GM18870 (cell line): ENCODE results near the gene TRIM40.
"Not testable (repeated sequence)": the region's sequence is repeated elsewhere in the genome, so short reads cannot be mapped to it uniquely, and the experiment has no call there.

Experiments
- ATAC-seq: cut with Tn5 transposase; IDR thresholded peaks from one replicate; pipeline ENCODE4 v1.9.1; 2021; ENCODE audit warnings: moderate library complexity; ENCODE audit not compliant: unreplicated experiment

TRIM40 gene

GRCh38 chr6:30162265-30163089 lies 26.5 kb downstream of the TRIM40 start:
- ATAC-seq = no peak

- ATAC-seq = no peak
These were observed 27.4 kb downstream of the TRIM40 start, which contains the start of gene TRIM15 for GRCh38 chr6:30163090-30163917. Gene TRIM15 (plus strand): TSS chr6:30163546. CDS start chr6:30163685, 139 bp downstream.

GRCh38 chr6:30163918-30164654 lies 28.1 kb downstream of the TRIM40 start:
- no peak for ATAC-seq

GRCh38 chr6:30164714-30165113 lies 28.8 kb downstream of the TRIM40 start:
- ATAC-seq = no peak

DNA sequence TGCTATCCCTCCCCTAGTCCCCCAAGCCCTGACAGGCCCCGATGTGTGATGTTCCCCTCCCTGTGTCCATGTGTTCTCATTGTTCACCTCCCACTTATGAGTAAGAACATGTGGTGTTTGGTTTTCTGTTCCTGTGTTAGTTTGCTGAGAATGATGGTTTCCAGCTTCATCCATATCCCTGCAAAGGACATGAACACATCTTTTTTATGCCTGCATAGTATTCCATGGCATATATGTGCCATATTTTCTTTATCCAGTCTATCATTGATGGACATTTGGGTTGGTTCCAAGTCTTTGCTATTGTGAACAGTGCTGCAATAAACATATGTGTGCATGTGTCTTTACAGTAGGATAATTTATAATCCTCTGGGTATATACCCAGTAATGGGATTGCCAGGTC lies 29.3 kb downstream of the TRIM40 start:
- not testable (repeated sequence) for ATAC-seq

DNA sequence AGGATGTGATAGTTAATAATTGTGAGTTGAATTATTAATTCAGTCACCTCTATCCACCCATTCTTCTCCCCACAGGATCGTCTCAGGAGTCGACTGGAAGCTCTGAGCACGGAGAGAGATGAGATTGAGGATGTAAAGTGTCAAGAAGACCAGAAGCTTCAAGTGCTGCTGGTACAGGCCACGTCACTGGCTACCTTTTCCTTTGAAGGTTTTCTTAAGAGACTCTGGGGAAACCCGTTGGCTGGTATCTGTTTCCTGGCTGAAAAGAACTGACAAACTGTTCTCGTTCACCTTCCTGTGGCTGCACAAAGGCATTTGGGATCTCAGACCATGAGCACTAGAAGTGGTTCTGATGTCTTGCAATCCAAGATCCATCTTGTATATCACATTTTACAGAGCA lies 31.2 kb downstream of the TRIM40 start:
- ATAC-seq = no peak

- no peak for ATAC-seq
These were observed 32.8 kb downstream of the TRIM40 start for GRCh38 chr6:30168741-30169140.

DNA sequence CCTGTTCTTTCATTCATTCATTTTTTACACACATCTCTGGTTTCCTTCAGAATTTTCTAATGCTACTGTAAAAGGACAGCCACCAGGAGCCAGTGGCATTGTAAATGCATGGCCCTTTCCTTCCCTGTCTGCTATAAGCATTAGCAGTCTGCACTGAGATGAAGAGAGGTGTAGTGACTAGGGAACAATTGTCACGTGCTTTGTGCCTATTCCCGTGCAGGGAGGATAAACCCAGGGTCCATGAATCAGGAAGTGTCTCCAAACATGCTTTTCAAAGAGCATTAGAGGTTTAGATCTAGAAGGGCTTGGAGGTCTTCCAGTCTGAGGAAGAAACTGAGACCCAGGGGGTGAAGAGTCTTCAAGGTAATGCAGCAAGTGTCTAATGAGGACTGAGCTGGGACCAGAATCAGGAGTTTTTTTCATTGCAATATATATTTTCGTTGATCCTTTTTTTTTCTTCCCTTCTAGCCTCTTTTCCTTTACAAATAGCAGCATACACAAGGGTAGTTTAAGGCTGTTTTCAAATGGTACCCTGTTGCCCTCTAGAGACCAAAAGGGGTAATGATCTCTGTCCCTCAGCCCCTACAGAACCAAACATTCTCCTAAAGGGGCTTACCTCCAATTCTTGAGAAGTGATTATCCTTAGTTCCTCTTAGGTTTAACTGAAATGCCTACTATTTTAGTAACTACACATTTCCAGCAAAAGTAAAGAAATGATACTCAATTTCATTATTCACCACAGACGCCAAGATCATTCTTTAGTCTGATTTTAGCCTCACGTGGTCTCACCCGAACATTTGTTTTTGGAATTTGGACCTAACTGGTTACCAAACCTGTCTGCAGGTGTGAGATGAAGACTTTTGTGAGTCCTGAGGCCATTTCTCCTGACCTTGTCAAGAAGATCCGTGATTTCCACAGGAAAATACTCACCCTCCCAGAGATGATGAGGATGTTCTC lies 34.0 kb downstream of the TRIM40 start:
- ATAC-seq = no peak

GRCh38 chr6:30171677-30172471 lies 35.9 kb downstream of the TRIM40 start:
- no peak for ATAC-seq

- ATAC-seq = no peak
These were observed 36.7 kb downstream of the TRIM40 start for GRCh38 chr6:30172681-30173080.

DNA sequence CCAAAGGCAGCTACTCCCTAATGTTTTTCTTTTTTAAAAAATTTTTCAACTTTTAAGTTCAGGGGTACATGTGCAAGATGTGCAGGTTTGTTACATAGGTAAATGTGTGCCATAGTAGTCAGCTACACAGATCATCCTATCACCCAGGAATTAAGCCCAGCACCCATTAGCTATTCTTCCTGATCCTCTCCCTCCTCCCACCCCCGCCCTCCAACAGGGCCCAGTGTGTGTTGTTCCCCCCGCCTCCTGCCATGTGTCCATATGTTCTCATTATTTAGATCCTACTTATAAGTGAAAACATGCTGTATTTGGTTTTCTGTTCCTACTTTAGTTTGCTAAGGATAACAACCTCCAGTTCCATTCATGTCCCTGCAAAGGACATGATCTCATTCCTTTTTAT lies 39.8 kb downstream of the TRIM40 start:
- no peak for ATAC-seq

GRCh38 chr6:30178837-30179236 lies 42.9 kb downstream of the TRIM40 start:
- ATAC-seq = no peak

GRCh38 chr6:30180145-30180544 lies 44.2 kb downstream of the TRIM40 start:
- ATAC-seq = no peak

- ATAC-seq = no peak
These were observed 48.6 kb downstream of the TRIM40 start for GRCh38 chr6:30184417-30185031.

GRCh38 chr6:30185846-30186484 lies 50.0 kb downstream of the TRIM40 start:
- no peak for ATAC-seq

DNA sequence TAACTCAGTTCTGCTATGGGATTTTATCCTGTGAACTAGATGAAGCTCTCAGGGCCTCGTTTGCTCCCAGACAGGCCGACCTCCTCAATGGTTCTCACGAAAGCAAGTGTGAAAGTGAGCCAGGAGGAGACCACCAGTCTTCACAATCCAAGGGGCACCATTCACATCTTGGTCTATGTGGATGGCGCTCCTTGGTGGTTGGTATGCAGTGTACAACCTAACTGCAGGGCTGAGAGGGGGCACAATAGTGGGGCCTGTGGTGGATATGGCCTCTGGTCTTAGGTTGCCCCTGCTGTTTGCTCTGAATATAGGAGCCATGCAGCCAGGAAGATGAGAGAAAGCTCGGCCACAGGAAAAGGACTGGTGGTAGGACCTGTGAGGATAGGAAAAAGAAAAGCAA lies 52.6 kb downstream of the TRIM40 start:
- no peak for ATAC-seq

DNA sequence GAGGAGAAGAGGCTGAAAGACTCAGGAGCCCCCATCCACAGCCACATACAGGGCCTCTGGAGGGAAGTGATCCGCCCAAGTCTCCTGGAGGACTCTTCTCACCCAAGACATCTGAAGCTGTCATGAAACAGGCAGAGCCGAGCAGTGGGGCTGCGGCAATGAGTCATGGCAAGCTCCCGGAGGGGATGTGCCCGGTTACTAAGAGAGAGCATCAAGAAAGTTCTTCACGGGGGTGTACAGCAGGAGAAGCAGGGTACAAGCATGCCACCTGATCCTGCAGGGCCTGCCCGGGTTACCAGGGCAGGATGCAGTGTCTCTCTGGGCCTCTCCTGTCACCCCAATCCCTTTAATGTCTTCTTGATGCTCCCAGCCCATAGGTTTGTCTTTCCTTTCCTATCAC lies 56.1 kb downstream of the TRIM40 start:
- ATAC-seq = no peak
